HCT116 (cell line): ENCODE data around the gene TCF12.
"Not testable (repeated sequence)": the region's sequence is repeated elsewhere in the genome, so short reads cannot be mapped to it uniquely, and the experiment has no call there.

ENCODE experiments used
- RAD21 ChIP-seq: IDR thresholded peaks from 2 replicates; pipeline ENCODE4 v1.6.1; 2012; ENCODE audit warnings: low read depth, mild to moderate bottlenecking
- SIN3A ChIP-seq: IDR thresholded peaks from 2 replicates; pipeline ENCODE4 v1.6.1; 2012; ENCODE audit warnings: low read depth
- TF ChIP-seq, protein P1 (sequence below): IDR thresholded peaks from 2 replicates; pipeline ENCODE4 v1.6.1; 2012; ENCODE audit warnings: low read depth

DNA sequence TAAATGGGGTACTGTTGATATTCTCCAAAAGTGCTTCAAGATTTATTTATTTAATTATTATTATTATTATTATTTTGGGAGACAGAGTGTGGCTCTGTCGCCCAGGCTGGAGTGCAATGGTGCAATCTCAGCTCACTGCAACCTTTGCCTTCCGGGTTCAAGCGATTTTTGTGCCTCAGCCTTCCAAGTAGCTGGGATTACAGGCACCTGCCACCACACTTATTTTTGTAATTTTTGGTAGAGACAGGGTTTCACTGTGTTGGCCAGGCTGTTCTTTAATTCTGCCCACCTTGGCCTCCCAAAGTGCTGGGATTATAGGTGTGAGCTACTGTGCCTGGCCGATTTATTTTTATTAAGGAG lies 14.0 kb downstream of the TCF12 start:
- not testable (repeated sequence) for TF ChIP-seq SIN3A, RAD21
- TF ChIP-seq, protein P1, sequence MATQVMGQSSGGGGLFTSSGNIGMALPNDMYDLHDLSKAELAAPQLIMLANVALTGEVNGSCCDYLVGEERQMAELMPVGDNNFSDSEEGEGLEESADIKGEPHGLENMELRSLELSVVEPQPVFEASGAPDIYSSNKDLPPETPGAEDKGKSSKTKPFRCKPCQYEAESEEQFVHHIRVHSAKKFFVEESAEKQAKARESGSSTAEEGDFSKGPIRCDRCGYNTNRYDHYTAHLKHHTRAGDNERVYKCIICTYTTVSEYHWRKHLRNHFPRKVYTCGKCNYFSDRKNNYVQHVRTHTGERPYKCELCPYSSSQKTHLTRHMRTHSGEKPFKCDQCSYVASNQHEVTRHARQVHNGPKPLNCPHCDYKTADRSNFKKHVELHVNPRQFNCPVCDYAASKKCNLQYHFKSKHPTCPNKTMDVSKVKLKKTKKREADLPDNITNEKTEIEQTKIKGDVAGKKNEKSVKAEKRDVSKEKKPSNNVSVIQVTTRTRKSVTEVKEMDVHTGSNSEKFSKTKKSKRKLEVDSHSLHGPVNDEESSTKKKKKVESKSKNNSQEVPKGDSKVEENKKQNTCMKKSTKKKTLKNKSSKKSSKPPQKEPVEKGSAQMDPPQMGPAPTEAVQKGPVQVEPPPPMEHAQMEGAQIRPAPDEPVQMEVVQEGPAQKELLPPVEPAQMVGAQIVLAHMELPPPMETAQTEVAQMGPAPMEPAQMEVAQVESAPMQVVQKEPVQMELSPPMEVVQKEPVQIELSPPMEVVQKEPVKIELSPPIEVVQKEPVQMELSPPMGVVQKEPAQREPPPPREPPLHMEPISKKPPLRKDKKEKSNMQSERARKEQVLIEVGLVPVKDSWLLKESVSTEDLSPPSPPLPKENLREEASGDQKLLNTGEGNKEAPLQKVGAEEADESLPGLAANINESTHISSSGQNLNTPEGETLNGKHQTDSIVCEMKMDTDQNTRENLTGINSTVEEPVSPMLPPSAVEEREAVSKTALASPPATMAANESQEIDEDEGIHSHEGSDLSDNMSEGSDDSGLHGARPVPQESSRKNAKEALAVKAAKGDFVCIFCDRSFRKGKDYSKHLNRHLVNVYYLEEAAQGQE: not testable (repeated sequence)
